Measurements from ENCODE around the gene GRK5.

Gene GRK5

GRCh38 chr10:119305860-119306513 is 98.6 kb downstream of the GRK5 start:
- H3K27ac ChIP-seq = no peak overlapping the region
- TF ChIP-seq, protein P1, sequence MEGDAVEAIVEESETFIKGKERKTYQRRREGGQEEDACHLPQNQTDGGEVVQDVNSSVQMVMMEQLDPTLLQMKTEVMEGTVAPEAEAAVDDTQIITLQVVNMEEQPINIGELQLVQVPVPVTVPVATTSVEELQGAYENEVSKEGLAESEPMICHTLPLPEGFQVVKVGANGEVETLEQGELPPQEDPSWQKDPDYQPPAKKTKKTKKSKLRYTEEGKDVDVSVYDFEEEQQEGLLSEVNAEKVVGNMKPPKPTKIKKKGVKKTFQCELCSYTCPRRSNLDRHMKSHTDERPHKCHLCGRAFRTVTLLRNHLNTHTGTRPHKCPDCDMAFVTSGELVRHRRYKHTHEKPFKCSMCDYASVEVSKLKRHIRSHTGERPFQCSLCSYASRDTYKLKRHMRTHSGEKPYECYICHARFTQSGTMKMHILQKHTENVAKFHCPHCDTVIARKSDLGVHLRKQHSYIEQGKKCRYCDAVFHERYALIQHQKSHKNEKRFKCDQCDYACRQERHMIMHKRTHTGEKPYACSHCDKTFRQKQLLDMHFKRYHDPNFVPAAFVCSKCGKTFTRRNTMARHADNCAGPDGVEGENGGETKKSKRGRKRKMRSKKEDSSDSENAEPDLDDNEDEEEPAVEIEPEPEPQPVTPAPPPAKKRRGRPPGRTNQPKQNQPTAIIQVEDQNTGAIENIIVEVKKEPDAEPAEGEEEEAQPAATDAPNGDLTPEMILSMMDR (conservative IDR thresholded peaks at IDR 0.05) = no peak

DNA sequence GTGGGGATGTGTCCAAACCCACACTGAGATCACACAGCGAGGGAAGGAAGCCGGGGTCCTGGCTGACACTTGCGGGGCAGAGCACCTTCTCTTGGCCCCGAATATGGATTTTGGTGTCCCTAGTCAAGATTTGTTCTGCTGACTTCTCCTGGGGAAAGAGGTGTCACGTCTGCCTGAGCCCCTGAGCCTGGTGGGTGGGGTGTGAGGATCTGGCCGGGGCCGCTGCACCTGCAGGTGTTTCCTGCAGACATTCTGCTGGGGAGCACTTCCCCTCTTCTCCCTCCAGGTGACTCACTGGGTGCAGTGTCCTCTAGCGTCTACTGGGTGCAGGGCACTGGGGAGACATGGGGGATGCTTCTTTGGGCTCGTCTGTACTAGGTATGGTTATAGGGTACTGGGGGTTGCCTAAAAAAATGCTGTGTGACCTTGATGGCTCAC is 99.2 kb downstream of the GRK5 start:
- no peak overlapping the region for H3K27ac ChIP-seq
- TF ChIP-seq, protein P1 (conservative IDR thresholded peaks at IDR 0.05) = no peak

DNA sequence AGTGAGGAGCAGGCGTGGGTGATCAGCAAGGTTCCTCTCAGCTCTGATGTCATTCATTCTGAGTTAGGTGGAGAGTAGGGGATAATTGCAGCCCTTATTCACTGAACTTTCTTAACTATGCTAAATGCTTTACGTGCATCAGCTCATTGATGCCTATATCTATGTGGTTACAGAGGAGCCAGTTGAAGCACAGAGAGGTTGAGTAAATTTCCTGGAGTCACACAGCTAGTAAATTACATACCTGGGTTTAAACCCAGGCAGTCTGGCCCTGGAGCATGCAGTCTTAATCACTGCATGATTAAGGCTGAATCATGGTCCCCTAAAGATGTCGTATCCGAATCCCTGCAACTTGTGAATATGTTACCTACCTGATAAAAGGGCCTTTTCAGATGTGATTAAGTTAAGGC is 99.6 kb downstream of the GRK5 start:
- TF ChIP-seq, protein P1 (conservative IDR thresholded peaks at IDR 0.05) = no peak
- no peak overlapping the region for H3K27ac ChIP-seq

DNA sequence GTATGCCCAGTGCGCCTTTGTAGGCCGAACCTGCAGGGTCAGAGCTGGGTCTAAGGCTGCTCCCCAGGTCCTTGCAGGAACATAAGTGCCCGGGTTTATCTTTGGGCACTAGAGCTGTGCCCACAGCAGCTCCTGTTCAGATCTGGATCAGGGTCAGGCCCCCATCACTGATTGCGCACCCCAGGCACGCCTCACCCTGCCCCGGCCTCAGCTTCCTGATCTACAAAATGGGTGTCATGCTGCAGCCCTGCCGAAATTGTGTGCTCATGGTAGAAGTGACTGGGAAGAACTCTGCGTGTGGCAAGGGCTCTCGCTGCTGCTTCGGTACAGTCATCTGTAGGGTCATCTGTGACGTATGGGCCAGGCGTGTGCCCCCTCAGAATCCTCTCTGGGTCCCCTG is 100.7 kb downstream of the GRK5 start:
- TF ChIP-seq, protein P1 (conservative IDR thresholded peaks at IDR 0.05) = no peak
- no peak overlapping the region for H3K27ac ChIP-seq

DNA sequence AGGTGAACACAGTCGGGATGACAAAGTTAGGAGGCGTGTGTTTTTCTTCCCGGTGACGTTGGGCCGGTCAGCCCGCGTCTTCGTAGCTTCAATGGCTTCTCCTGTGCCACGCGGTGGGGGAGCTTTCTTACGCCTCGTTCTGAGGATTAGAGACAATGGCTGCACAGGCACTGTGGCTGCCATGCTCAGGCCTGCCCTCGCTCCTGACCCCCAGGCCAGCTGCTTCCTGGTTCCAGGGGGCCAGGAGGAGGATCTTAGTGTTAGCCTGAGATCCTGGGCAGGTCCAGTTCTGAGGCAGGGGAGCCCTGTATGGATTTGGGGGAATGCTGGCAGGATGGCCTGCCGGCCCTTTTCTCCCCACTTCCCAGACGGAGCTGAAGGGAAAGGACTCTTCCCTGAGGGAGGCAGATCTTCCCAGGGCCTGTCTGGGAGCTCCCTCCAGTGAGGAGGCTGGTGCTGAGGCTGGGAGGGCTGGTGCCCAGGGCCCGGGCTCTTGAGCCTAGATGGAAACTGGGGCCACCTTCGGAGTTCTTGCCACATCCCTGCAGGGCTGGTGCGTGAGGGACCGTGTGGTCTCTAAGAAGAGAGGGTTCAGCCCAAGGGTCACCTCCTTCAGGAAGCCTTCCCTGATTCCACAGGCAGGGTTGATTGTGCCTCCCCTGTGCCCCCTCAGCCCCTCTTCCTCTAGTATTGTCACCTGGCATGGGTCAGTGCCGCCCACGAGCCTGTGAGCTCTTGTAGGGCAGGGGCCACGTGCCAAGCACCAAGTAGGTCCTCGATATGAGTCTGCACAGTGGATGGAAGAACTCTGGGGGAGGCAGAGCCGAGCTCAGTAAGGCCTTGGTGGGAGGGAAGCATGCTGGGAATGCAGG is 101.4 kb downstream of the GRK5 start:
- no peak overlapping the region for H3K27ac ChIP-seq

GRCh38 chr10:119309423-119309770 is 102.0 kb downstream of the GRK5 start:
- H3K27ac ChIP-seq = no peak overlapping the region
- TF ChIP-seq, protein P1 (conservative IDR thresholded peaks at IDR 0.05) = no peak

More for the DNA sequence above, 101.4 kb downstream of the GRK5 start:
- TF ChIP-seq, protein P1 (conservative IDR thresholded peaks at IDR 0.05) = no peak

GRCh38 chr10:119310806-119311205 is 103.4 kb downstream of the GRK5 start:
- TF ChIP-seq, protein P1 (conservative IDR thresholded peaks at IDR 0.05) = no peak

More at GRCh38 chr10:119310806-119311205, 103.4 kb downstream of the GRK5 start:
- no peak overlapping the region for H3K27ac ChIP-seq
